ENCODE data around the gene R3HCC1L.

DNA sequence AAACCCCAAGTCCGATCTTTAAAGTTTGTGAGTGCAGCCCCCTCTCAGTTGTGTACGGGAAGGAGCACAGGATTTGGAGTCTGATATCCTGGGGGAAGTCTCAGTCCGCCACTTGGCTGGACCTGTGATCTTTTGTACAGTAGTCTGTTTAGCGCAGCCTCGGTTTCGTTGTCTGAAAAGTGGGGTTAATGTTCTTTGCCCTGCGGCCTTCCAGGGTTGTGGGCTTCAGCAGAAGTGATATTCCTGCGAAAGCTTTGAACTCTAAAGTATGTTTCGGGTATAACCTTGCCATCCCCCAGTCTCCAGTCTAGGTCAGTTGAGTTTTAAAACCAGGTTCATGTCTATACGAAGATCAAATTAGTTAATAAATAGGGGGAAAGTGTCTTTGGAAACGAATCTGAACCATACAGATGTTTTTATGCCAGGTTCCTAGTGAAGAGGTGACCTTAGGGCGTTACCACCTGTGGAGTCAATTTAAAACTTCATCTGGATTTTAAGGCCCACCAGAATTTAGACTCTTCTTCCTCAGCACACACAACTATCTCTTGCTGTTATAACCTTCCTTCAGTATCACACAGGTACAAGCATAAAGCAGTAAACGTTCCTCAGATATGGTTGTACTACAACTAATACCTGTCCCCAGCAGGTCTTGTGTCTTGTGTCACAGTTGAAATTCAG, 904 bp downstream of the R3HCC1L start:
- TF ChIP-seq GATA2 (IDR thresholded peaks at IDR 0.05; ENCODE audit: low read depth, low read length) (no peak), GATA3 (IDR thresholded peaks at IDR 0.05; ENCODE audit: low read depth, low read length) (no peak)

Measured in SH-SY5Y (cell line).